Measurements from ENCODE around the gene HAUS2. TPM values are rescaled to one million over a fixed set of nuclear protein-coding genes. Genes with fewer than 3 reads are reported as not detected.

The HAUS2 gene
- total RNA-seq: 24.4 and 25.7 TPM in 2 replicates

DNA sequence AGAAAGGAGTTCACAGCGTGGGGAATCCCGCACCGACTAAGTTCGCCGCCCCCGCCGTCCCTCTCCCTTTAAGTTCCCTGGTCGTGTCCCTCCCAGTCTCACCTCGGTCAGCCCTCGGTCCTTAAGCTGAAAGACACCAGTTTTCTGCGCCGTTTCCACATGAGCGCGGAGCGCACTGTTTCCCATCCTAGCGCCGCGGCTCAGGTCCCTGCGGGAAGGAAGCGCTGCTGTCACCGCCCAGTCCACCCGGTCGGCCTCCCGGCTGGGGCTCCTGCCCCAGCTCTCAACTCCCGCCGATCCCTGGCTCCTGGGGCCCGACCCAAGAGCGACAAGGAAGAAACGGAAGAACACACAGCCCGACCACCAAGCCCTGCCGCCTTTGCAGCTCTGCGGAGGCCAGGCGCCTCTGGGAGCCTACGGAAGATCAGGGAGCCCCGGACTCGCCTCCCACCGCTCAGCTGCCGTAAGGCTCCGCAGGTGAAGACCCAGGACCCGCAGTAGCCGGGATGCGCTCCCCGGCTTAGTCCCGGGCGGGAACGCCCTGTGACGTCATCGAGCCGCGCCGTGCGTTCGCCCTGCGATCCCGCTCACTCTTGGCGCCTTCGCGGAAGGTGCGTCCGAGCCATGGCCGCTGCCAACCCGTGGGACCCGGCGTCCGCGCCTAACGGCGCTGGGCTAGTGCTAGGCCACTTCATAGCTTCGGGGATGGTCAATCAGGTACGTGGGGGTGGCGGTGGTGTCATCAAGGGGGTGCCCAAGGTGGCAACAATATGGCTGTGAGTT lies at the start of gene HAUS2, which contains the start of gene LRRC57:
Gene HAUS2 (plus strand): TSS at position 590 of the 783 bp plus-strand sequence. CDS start 35 bp downstream, at position 625.
Gene LRRC57 (minus strand): TSS at position 545 of the 783 bp plus-strand sequence. CDS start 359 bp downstream, at position 186.

DNA sequence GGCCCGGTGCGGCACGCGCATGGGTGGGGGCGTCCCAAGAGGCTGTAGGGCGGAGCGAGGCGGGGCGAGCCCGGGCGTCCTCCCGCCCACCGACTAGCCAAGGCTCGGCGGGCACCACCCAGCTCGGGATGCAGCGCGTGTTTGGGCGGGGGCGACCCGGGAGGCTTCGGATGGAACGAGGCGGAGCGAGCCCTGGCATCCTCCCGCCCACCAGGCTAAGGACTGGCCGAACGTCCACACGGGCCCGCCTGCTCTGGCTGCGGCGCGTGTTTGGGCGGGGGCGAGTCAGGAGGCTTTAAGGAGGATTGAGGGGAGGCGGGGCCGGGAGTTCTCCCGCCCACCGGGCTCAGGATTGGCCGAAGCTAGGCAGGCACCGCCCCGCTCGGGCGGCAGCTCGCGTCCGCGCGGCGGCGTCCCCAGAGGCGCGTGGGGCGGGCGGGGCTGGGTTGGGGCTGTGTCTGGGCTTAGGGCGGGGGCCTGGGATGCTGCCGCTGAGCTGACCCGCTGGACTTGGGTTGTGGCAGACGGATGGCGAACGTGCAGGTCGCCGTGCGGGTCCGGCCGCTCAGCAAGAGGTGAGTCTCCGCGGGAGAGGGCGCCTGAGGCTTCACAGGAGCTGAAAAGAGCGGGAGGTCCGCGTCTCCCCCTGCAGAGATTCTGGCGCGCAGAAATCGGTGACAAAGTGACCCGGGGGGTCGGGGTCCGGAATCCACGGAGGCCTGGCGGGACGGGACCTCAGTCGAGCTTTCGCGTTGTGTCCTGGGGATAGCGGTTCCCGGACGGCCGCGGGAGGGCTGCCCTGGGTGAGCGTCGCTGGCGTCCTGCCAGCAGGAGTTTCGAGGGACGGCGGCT lies 26.8 kb downstream of the HAUS2 start, which contains the start of gene STARD9:
Gene STARD9 (plus strand): TSS at position 419 of the 852 bp plus-strand sequence. CDS start 110 bp downstream, at position 529.

Other genes starting within 250 kb of the HAUS2 start
- 0.32 and 0.94 TPM in 2 replicates for gene CAPN3, start 189.3 kb upstream of the HAUS2 start, total RNA-seq
- gene ZNF106, start 57.7 kb upstream of the HAUS2 start, total RNA-seq: 27.2 and 48.9 TPM in 2 replicates
- 158 and 193 TPM in 2 replicates for gene SNAP23, start 53.2 kb upstream of the HAUS2 start, total RNA-seq
- gene LRRC57, start within 50 bp of the HAUS2 start, total RNA-seq: 15.9 and 26.1 TPM in 2 replicates
- 19.1 and 28.1 TPM in 2 replicates for gene STARD9, start 26.8 kb downstream of the HAUS2 start, total RNA-seq
- 5.7 and 12.7 TPM in 2 replicates for gene CDAN1, start 188.3 kb downstream of the HAUS2 start, total RNA-seq

Data from bladder microvascular endothelial cell (primary cell).